NCI-H1092 treated with DMSO at 0.1 percent for 48 hours (cell line): ENCODE results near the gene RAPGEF1.
A peak's percentile ranks its signal among the peaks of the same experiment; 100 is the strongest.

Experiments
- DNase-seq: peaks from one replicate; lab custom pipeline; 2025; lab: John Stamatoyannopoulos, UW

The RAPGEF1 gene

GRCh38 chr9:131707733-131708157 lies 32.1 kb downstream of the RAPGEF1 start:
- DNase-seq = no peak

DNA sequence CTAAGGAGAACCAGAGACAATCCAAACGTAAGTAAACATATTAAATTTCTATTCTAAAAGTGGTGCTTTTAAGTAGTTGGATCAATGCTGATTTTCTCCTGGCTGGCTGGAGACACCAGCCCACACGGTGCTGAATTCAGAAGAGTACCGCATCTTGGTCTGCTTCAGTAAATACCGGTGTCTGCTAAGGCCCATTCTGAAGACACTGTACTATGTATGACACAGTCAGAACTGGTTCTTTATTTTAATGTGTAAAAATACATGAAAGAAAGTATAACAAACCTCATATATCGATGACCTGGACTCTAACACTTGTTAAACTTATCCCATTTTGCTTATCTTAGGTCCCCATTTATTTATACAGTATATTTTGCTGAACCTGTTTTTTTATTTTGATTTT lies 32.8 kb downstream of the RAPGEF1 start:
- no peak for DNase-seq

GRCh38 chr9:131706608-131706970 lies 33.3 kb downstream of the RAPGEF1 start:
- no peak for DNase-seq

DNA sequence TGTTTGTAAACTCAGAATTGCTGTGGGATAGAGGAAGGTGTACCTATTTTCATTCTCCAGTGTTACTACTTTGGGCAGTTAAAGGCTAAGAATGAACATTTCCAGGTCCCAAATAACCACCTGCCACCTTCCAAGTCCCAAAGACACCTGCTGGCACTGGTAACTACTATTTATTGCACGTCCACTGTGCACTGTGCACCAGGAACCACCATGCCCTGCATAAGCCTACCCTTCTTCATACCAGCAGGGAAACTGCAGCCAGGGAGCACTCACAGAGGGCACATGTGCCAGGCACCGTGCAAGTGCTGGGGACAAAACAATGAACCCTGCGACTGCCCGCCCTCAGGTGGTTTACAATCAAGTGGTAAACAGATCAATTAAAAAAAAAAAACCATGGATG lies 34.9 kb downstream of the RAPGEF1 start:
- no peak for DNase-seq

DNA sequence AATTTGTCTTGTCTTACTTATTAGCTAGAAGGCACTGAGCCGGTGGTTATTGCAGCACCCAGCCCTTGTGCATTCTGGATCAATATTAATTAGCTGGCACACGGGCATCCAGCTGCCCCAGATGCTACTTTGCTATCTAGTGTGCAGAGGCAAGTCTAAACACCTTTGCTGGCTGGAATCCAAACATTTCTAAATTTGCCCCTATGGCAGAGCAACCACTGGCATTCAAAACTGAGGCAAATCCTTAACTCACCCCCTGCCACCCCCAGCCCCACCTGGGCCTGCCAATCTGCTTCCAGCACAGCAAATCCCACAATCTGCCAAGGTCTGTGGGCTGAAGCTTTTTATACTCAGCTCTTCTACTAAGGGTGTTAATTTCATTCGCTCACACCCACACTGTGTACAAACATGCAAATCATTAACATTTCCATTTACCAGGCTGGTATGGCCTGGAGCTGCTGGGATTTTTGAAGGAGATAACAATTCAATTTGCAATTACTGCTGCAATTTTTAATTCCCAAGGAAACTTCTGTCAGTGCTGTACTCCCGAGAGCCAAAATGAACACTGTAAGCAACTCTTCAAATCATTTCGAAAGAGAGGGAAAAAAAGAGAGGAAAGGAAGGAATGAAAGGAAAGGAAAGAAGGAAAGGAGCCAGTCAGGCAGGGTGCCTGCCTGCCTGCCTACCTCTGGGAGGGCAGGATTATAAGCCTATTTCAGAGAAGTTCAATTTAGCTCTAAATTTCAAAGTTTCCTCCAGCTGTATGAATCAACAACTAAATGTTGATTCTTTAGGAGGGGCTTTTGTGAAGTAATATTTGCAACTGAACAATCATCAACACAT lies 35.5 kb downstream of the RAPGEF1 start:
- peak; percentile 4 for DNase-seq

GRCh38 chr9:131703697-131704096 lies 36.2 kb downstream of the RAPGEF1 start:
- DNase-seq = no peak

DNA sequence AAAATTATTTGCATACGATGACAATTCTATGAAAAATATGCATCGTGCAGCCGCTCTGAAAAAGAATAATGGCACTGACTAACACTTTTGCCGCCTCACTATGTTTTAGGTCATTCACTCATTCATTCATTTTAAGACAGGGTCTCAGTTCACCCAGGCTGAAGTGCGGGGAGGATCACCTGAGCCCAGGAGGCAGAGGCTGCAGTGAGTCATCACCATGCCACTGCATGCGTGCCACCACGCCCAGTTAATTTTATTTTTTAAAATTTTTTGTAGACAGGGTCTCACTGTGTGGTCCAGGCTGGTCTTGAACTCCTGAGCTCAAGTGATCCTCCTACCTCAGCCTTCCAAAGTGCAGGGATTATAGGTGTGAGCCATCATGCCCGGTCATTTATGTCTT lies 37.0 kb downstream of the RAPGEF1 start:
- no peak for DNase-seq

DNA sequence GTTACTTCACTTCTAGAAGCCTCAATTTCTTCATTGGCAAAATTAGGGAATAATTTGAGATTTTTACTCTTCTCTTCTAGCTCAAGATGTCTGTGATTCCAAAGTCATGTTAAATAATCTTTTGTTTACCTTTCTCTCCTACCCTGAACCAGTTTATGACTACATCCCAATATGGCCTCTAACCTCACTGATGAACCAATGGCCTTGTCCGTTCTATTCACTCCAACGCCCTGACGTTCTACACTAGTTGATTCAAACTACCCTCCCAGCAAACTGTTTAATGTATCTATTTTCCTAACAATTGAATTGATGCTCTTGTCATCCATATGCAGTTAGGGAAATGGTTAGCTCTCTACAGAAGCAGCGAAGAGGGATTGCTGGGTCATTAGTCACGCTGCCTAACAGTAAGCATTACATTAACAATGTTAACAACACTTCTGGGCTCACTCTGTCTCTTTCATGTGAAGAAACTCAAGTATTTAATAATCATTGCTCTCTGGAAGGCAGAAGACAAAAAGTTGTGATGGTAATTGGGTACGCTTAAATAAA lies 38.0 kb downstream of the RAPGEF1 start:
- no peak for DNase-seq

- no peak for DNase-seq
Measured at GRCh38 chr9:131701436-131701781, 38.5 kb downstream of the RAPGEF1 start.

- no peak for DNase-seq
Measured at GRCh38 chr9:131700765-131701435, 39.0 kb downstream of the RAPGEF1 start.

- no peak for DNase-seq
Measured at GRCh38 chr9:131700076-131700475, 39.8 kb downstream of the RAPGEF1 start.

- DNase-seq = no peak
Measured at GRCh38 chr9:131698618-131698985, 41.3 kb downstream of the RAPGEF1 start.

DNA sequence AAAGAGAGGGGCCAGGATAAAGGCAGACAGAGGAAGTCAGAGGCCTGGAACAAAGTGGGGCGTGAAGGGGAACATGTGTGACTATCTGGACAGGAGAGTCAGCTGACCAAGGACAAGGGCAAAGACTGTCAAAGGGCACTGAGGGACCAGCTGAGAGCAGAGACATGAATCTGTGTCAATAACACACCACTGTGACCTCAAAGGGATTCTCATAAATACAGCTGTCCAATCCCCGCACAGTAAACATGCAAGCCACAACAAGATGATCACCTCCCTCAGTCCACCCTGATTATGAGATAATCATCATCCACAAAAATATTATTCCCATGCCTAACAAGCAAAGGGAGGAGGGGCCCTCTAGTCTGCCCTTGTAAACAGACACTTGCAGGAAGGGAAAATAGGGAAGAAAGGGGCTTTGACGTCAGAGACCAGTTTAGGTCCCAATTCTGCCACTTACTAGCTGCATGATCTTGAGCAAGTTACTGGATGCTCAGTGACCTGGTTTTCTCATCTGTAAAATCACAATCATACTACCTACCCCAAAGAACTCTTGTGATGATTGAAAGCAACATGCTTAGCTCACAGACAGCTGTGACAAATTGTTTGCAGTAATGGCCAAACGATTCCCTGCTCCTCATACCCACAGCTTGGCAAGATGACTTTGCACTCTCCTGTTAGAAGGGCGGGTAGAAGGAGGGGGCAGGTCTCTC lies 41.8 kb downstream of the RAPGEF1 start:
- DNase-seq = no peak

GRCh38 chr9:131697097-131697496 lies 42.8 kb downstream of the RAPGEF1 start:
- no peak for DNase-seq

- no peak for DNase-seq
Measured at GRCh38 chr9:131695836-131696460, 43.9 kb downstream of the RAPGEF1 start.

DNA sequence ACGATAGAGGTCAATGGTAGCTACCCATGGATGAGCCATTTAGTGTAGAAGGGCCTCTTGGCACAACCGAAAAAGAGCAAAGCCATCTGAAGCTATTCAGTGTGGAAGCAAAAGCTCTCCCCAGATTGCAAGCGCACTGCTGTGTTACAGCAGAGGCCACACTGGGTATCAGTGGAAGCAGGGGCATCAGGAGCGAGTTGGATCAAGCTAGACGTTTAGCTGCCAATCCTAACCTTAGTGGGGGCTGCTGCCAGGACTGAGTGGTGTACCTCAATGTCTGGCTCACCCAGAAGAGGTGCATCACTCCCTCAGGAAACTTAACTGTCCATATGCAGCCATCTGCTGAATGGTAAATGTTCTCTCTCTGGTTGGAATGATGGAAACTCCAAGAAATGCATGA lies 44.5 kb downstream of the RAPGEF1 start:
- DNase-seq = no peak

- no peak for DNase-seq
Measured at GRCh38 chr9:131693651-131694597, 46.0 kb downstream of the RAPGEF1 start.

DNA sequence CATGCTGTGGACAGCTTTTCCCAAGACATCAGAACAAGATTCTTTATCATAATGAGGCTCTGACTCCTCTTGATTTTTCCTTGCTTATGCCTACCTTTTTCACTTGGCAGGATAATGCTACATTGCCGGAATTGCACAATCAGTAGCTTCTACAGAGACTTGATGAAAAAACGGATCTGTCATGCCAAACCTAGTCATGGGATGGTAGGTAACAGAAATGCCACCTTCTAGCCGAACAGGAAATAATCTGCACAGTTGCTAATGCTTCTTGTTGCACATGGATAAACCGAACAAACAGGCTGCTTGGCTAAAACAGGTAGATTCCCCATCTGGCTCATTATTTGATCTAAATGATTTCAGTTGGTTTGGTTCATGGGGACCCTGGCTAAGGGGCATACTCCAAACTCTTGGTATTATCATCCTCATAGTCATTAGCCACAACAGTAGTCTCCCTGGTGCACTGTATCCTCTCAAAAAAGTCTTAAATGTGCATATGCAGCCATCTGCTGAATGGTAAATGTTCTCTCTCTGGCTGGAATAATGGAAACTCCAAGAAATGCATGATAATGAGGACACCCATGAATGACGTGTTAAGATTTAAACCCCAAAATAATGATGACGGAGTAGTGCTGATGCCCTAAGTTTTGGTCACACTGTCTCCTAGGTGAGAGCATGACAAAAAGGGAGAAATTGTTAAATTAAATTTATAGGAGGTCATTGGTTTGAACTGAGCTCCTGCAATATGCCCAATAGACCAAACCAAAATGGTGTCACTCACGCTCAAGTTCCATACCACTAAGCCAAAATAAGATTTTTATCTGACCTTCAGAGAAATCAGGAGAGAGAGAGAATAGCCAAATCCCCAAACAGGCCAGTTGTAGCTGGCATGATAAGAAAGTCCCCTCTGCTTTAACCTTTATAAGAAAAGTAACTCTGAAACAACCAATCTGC lies 47.0 kb downstream of the RAPGEF1 start:
- no peak for DNase-seq

DNA sequence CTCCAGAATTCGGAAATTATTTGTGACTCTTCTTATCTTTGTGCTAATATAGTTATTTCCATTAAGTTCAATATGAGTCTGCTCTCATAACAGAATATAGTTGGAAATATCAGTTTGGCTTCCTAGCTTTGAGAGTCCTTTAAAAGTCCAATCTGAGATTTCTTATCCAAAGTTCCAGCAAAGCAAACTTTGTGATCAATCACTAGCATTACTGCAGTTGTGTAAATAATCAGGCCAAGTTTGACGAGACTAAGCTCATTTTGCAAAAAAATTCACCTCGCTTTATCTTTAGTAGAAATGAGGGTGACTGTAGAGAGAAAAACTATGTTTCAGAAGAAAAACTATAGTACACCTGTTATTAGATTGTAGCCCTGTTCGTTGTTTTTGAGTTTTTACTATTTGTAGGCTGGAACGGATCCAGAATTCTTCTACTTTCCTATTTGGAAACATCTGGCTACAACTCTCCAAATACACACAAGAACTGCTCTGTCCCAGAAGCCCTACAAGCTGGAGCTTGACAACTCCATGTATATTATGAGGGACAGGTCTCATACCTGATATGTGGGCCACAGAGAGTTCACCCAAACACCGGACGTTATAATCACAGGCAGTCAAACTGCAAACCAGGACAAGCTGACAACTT lies 47.8 kb downstream of the RAPGEF1 start:
- DNase-seq = no peak
